GM23338 (cell line): ENCODE data around the gene SPEM3. TPM values are rescaled to one million over a fixed set of nuclear protein-coding genes. Genes with fewer than 3 reads are reported as not detected.

ENCODE experiments used
- ATAC-seq: fragments of 200-7000 bp; cut with Tn5 transposase; 3 replicates; pipeline ENCODE4 v1.9.1; 2020
- DNase-seq: peaks from one replicate; pipeline ENCODE4 v3.0.0-alpha.2; 2015; ENCODE audit warnings: low spot score
- H2AFZ ChIP-seq: fragments of 200-600 bp; sonication (generic); 2 replicates; pipeline ENCODE4 v1.8.0; 2016; ENCODE audit warnings: antibody characterized with exemption, mild to moderate bottlenecking, moderate library complexity
- H3F3A ChIP-seq: fragments of 200-600 bp; sonication (generic); replicated peaks from 2 replicates; pipeline ENCODE4 v1.8.0; 2017; ENCODE audit warnings: antibody characterized with exemption, mixed run types, low read depth
- H3K27ac ChIP-seq: fragments of 200-600 bp; sonication (generic); 2 replicates; pipeline ENCODE4 v1.6.1; 2016; ENCODE audit warnings: low read depth
- H3K27me3 ChIP-seq: fragments of 200-600 bp; sonication (generic); 2 replicates; pipeline ENCODE4 v1.8.0; 2016; ENCODE audit warnings: mild to moderate bottlenecking, mixed run types, moderate library complexity; ENCODE audit not compliant: insufficient read depth
- H3K36me3 ChIP-seq: fragments of 200-600 bp; sonication (generic); 2 replicates; pipeline ENCODE4 v1.8.0; 2016; ENCODE audit warnings: mild to moderate bottlenecking; ENCODE audit not compliant: insufficient read depth
- H3K4me1 ChIP-seq: fragments of 200-600 bp; sonication (generic); 2 replicates; pipeline ENCODE4 v1.8.0; 2016; ENCODE audit warnings: mild to moderate bottlenecking, moderate library complexity; ENCODE audit not compliant: insufficient read depth
- H3K4me2 ChIP-seq: fragments of 200-600 bp; sonication (generic); 2 replicates; pipeline ENCODE4 v1.7.1; 2017; ENCODE audit warnings: mixed run types
- H3K4me3 ChIP-seq: fragments of 200-600 bp; sonication (generic); 2 replicates; pipeline ENCODE4 v1.6.1; 2016; ENCODE audit warnings: mixed run types
- H3K79me2 ChIP-seq: fragments of 200-600 bp; sonication (generic); replicated peaks from 2 replicates; pipeline ENCODE4 v1.8.0; 2017; ENCODE audit warnings: mild to moderate bottlenecking; ENCODE audit not compliant: insufficient read depth
- H3K9me2 ChIP-seq: fragments of 200-600 bp; sonication (generic); 2 replicates; pipeline ENCODE4 v1.8.0; 2017; ENCODE audit not compliant: insufficient read depth
- H4K20me1 ChIP-seq: fragments of 200-600 bp; sonication (generic); replicated peaks from 2 replicates; pipeline ENCODE4 v1.8.0; 2017; ENCODE audit warnings: mild to moderate bottlenecking; ENCODE audit not compliant: insufficient read depth
- H3K27ac Mint-ChIP-seq: 2 replicates; pipeline ENCODE4 v1.8.0; 2020; ENCODE audit warnings: inconsistent platforms, mild to moderate bottlenecking, moderate library complexity, mixed read lengths
- H3K27me3 Mint-ChIP-seq: 3 replicates; pipeline ENCODE4 v1.8.0; 2022; ENCODE audit warnings: low read depth, mild to moderate bottlenecking, moderate library complexity, mixed read lengths, inconsistent platforms; ENCODE audit not compliant: insufficient read depth, poor library complexity
- H3K36me3 Mint-ChIP-seq: 3 replicates; pipeline ENCODE4 v1.8.0; 2021; ENCODE audit warnings: low read depth, mild to moderate bottlenecking, inconsistent platforms, moderate library complexity, mixed read lengths
- H3K4me1 Mint-ChIP-seq: 3 replicates; pipeline ENCODE4 v1.8.0; 2020; ENCODE audit warnings: mild to moderate bottlenecking, inconsistent platforms, mixed read lengths
- H3K4me3 Mint-ChIP-seq: 3 replicates; pipeline ENCODE4 v1.8.0; 2021; ENCODE audit warnings: moderate library complexity, mild to moderate bottlenecking, inconsistent platforms, mixed read lengths
- H3K9me3 Mint-ChIP-seq: 3 replicates; pipeline ENCODE4 v1.8.0; 2020; ENCODE audit warnings: moderate library complexity, mild to moderate bottlenecking, inconsistent platforms, mixed read lengths
- CTCF ChIP-seq, 2 experiments: fragments of 200-600 bp in 1 of 2; sonication (generic) in 1 of 2; conservative IDR thresholded peaks; 2 replicates each; pipeline versions ENCODE4 v1.5.1 to v1.6.1; 2016 to 2017; ENCODE audit warnings: antibody characterized with exemption in 2 of 2, low read depth in 2 of 2, mild to moderate bottlenecking in 2 of 2, moderate library complexity in 1 of 2
- ETS1 ChIP-seq: IDR thresholded peaks from 2 replicates; pipeline ENCODE4 v1.6.1; 2016; ENCODE audit warnings: antibody characterized with exemption
- EZH2 ChIP-seq: fragments of 200-600 bp; sonication (generic); IDR thresholded peaks from one replicate; pipeline ENCODE4 v1.8.0; 2017; ENCODE audit warnings: antibody characterized with exemption, mild to moderate bottlenecking, low read depth; ENCODE audit not compliant: unreplicated experiment
- EZH2phosphoT487 ChIP-seq: fragments of 200-600 bp; sonication (generic); IDR thresholded peaks from one replicate; pipeline ENCODE4 v1.8.1; 2018; ENCODE audit warnings: antibody characterized with exemption; ENCODE audit not compliant: unreplicated experiment
- JUNB ChIP-seq: IDR thresholded peaks from one replicate; pipeline ENCODE4 v1.6.1; 2016; ENCODE audit warnings: antibody characterized with exemption; ENCODE audit not compliant: unreplicated experiment
- REST ChIP-seq: IDR thresholded peaks from one replicate; pipeline ENCODE4 v1.6.1; 2018; ENCODE audit warnings: antibody characterized with exemption; ENCODE audit not compliant: unreplicated experiment
- STAT1 ChIP-seq: IDR thresholded peaks from one replicate; pipeline ENCODE4 v1.6.1; 2016; ENCODE audit warnings: antibody characterized with exemption; ENCODE audit not compliant: unreplicated experiment
- ZNF462 ChIP-seq: fragments of 250-450 bp; sonication (Bioruptor Pico); IDR thresholded peaks from 2 replicates; pipeline ENCODE4 v1.5.0; 2020; ENCODE audit warnings: mild to moderate bottlenecking, moderate library complexity
- polyA plus RNA-seq: library from polyadenylated mRNA; unstranded; fragments of >200 nt; fragmentation: Nextera tagmentation; extraction: Ambion mirVana; gene quantifications from 2 replicates; pipeline ENCODE4 v1.2.1, GENCODE V29; 2016
- total RNA-seq: library from RNA; depleted of rRNA; stranded (reverse); fragments of >200 nt; shearing (Covaris generic); gene quantifications from 2 replicates; pipeline ENCODE4 v1.2.3, GENCODE V29; 2014

The SPEM3 gene
- total and polyA plus RNA-seq, 2 experiments from 2014 or later, result not detected

- Mint-ChIP-seq H3K4me3 (no peak overlapping the region), H3K9me3 (no peaks in the 10 kb centered on the region)
Measured at GRCh38 chr17:7398612-7399011, 30.0 kb upstream of the SPEM3 start.

More at GRCh38 chr17:7398612-7399011, 30.0 kb upstream of the SPEM3 start:
- no peak overlapping the region for H3K4me2 ChIP-seq
- Mint-ChIP-seq H3K36me3 (peaks cover 8% of the 10 kb centered on the region; the same call in 2 of the 3 replicates), H3K27me3 (peaks cover 6% of the 10 kb centered on the region), H3K4me1 (peaks cover 9% of the 10 kb centered on the region), H3K27ac (no peak overlapping the region)
- no peaks in the 10 kb centered on the region for H3K9me2 ChIP-seq
- peaks cover 23% of the 10 kb centered on the region for H3F3A ChIP-seq
- no peak overlapping the region for H3K27ac ChIP-seq
- no peak overlapping the region for H3K4me3 ChIP-seq
- peaks cover 3% of the 10 kb centered on the region; the same call in 1 of the 2 replicates for H3K36me3 ChIP-seq
- peaks cover 12% of the 10 kb centered on the region; the same call in 1 of the 2 replicates for H4K20me1 ChIP-seq
- H3K79me2 ChIP-seq, result peaks cover 6% of the 10 kb centered on the region
- no peaks in the 10 kb centered on the region for H3K27me3 ChIP-seq
- DNase-seq, result no peak
- ATAC-seq, result no peak
- TF ChIP-seq ZNF462 (CRISPR knock-in tag) (no peak), EZH2 (no peak), EZH2phosphoT487 (no peak), JUNB (no peak), CTCF (conservative IDR thresholded peaks at IDR 0.05; ENCODE audit: low read depth in 2 of 2) (no peak), ETS1 (no peak), STAT1 (no peak), REST (no peak)
- no peak overlapping the region for H2AFZ ChIP-seq
- peaks cover 6% of the 10 kb centered on the region for H3K4me1 ChIP-seq
